Measurements from ENCODE around the gene GNAZ. TPM values are rescaled to one million over a fixed set of nuclear protein-coding genes. Genes with fewer than 3 reads are reported as not detected.

Gene GNAZ
- total RNA-seq, 1 donor from 2014 or later, result 3.1 TPM

DNA sequence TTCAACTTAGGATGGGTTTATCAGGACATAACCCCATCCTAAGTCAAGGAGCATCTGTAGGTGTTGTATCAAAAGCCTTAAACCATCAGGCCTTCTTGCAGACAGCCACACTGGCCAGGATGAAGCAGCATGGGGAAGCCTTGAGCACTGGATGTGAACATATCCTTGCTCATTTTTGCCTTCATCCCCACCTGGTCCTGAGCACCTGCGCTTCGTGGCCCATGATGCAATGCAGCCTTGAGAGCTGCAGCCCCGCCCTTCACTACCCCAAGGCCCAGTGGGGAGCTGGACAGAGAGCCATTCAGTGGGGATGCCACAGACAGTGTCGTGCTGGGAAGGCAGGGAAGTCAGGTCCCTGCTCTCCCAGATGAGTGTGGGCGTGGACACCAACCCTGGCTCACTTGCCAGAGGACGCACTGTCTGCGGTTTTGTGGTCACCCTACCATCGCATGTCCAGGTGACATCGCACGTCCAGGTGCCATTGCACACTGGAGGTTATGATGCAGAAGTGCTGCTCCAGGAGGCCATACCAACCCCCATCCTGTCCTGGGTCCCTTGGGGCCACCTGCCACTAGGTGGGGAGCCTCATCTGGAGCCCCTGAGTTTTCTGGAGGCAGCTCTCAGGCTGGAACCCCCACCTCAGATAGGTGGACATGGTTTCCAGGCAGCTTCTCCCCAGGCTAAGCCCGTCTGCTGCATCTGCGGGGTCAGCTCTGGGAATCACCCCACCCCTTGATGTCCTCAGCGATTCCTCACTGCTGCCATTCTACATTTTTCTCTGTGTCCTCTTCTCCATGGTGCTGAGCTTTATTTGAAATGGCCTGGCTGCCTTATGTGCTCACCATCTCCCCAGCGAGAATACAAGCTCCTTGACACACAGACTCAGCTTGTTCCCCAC, 14.4 kb downstream of the GNAZ start:
- intact Hi-C loops (cut with DNase I), result no loop called here
- DNase-seq (ENCODE audit: missing footprints), result no peak
- ATAC-seq, result no peak

DNA sequence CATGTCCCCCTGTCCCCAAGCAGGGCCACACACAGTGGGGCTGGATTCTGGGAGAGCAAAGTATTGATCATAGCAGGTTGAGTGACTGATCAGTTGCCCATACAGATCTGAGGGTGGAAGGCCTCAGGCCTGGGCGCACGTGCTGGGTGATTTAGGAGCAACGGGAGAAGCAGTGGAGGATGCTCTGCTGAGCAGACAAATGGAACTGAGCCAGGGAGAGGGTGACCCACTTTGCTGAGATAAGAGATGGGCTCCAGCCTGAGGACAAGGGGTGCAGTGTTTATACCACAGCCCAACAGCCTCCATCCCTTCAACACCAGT, 15.0 kb downstream of the GNAZ start:
- DNase-seq (ENCODE audit: missing footprints), result no peak

DNA sequence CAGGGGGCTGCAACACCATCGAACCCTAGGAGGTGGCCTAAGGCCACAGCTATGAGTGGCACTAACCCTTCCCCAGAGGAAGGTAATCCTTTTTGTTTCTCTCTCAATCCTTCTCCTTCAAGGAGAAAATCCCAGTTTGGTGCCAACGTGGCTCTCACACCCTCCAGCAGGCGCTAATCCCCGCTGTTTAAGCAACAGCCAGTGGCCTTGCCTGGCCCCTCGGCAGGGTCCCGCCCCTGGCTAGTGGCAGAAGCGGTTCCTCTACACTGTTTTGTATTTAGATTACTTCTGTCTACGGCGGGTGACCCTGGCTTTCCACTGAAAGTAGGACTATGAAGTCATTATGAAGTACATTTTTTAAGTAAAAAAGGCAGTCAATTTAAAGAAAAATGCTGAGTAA, 15.5 kb downstream of the GNAZ start:
- intact Hi-C loops (cut with DNase I), result no loop called here
- DNase-seq (ENCODE audit: missing footprints), result no peak
- no peak for ATAC-seq

More for the DNA sequence above, 15.0 kb downstream of the GNAZ start:
- ATAC-seq, result no peak
- intact Hi-C loops (cut with DNase I), result no loop called here

DNA sequence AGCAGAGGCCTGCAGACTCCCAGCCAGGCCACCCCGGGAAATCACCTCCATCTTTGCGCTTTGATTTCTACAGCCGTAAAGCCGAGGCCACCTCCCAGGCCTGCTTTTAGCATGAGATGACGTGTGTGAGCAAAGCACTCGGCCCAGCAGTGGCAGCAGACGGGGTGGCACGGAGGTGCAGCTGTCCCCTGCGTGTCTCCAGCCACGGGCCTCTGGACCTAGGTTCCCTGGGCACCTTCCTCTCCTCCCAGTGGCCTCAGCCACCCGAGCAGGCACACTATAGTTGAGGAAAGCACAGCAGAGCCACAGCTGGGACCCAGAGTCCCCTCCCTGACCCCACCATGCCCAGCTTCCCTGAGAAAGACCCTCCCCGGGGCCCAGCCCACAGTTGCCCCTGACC, 15.9 kb downstream of the GNAZ start:
- intact Hi-C loops (cut with DNase I), result no loop called here
- ATAC-seq, result no peak
- no peak for DNase-seq (ENCODE audit: missing footprints)

DNA sequence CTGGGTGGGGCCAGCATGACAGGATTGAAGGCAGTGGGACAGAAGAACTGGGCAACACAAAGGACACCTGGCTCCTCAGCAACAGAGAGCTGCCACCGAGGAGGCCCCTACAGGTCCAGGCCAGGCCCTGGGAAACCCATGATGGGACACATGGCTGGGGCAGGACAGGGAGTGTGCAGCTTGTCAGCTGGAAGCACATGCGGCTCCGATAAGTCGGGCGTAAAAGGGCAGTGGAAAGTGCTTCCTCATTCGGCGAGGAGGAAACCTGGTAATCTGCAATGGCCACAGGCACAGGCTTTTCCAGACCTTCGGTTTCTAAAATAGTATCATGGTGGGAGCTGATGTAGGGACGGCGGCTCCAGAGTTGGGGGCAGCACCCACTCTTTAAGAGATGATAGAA, 16.5 kb downstream of the GNAZ start:
- intact Hi-C loops (cut with DNase I), result no loop called here

DNA sequence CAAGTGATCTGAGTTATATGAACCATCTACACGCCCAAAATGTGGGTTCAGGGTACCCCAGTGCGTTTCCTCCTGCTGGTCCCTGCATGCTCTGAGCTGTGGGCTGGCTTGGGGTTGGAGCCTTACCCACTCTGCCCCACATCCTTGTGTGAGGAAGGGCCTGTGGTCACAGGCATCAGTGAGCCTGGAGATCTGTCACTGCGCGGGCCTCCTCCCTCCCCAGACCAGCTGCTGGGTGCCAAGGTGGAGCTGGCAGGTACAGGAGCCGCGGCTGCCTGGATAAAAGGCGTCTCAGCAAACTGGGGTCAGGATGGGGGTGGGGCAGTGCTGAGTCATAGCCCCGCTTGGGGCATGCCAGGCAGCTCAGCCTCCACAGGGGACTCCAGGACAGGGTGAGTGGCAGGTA, 17.9 kb downstream of the GNAZ start:
- no peak for ATAC-seq
- intact Hi-C loops (cut with DNase I), result no loop called here
- no peak for DNase-seq (ENCODE audit: missing footprints)

More for the DNA sequence above, 16.5 kb downstream of the GNAZ start:
- ATAC-seq (no peak), DNase-seq (ENCODE audit: missing footprints) (no peak)

DNA sequence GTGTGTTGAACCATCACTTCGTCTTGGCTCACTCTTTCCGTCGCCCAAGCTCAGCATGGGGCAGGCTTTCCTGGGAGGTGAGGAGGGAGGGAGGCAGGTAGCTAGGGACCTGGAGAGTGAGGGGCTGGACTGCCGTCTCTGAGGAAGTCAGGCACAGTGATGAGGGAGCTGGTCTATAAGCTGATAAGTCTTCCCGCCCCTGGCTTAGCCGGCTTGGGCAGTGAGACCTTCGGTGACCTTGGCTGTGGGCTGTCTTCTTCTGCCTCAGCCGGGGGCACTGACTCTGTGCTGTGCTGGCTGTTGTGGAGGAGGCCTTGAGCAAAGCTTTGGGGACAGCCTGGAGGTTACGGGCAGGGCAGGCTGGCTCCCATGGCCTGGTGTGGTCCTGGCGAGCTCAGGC, 18.7 kb downstream of the GNAZ start:
- no peak for ATAC-seq
- no peak for DNase-seq (ENCODE audit: missing footprints)
- intact Hi-C loops (cut with DNase I), result no loop called here

DNA sequence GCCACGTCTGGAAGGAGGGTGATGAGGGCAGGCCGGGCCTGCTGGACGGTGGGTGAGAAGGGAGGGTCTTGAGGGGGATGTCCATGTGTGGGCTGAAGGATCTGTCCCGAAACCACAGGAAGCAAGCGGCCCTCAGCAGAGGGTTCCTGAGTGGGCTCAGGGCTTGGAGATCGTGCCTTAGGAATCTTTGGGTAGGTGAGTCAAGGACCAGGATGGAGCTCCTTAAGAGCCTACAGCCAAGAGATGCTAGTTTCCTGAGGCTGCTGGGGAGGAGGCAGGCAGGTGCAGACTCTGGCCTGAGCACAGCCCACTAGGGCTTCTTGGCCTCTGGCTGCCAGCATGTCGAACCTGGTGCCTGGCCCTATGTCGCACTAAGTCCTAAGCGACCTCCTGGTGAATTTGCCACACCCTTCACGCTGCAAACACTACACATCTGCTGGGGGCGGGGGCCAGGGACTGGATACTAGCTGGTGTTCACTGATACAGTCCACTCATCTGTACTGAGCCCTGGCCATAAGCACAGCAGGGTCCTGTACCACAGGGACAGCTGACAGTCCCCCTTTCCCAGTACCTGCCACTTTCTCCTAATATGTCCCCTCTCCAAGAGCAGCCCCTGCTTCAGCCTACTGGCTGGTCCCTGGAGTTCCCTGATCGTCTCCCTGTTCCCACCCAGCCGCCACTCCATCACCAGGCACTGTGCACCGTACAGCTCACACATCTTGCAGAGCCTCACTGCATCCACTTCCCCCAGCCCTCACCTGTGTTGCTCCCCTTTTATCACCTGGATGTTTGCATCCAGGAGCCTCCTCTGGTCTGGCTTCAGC, 19.5 kb downstream of the GNAZ start:
- intact Hi-C loops (cut with DNase I), result no loop called here
- DNase-seq (ENCODE audit: missing footprints) (no peak), ATAC-seq (no peak)

DNA sequence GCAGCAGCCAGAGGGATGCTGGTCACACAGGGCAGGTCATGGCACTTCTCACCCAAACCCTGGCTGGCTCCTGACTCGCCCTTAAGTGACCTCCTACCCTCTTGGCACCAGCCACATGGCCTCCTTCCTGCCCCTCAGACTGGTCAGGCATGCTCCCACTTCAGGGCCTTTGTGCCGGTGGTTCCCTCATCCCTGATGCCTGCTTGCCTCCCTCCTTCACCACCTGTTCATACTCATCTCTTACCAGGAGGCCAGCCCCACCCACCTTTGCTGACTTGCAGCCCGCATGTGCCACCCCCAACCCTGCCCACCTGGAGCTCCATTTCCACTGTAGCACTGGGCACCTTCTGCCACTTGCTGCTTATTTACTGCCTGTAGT, 20.1 kb downstream of the GNAZ start:
- ATAC-seq (no peak), DNase-seq (ENCODE audit: missing footprints) (no peak)
- intact Hi-C loops (cut with DNase I), result no loop called here

DNA sequence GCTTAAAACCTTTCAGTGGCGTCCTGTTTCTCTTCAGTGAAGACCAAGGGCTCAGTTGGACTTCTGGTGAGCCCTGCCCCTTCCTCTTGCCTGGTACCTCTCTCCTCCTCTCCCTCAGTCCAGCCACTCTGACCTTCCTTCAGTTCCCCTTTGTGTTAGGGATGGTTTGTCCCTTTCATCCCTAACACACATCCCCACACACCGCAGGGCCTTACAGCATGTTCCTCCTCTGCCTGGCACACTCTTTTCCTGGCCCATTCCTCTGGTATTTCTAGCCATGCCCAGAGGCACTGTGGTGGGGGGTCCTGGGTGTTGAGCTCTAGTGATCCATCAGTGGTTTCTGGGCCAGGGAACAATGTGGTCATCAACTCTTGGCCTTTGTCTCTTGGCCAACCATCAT, 21.4 kb downstream of the GNAZ start:
- intact Hi-C loops (cut with DNase I), result no loop called here
- ATAC-seq (no peak), DNase-seq (ENCODE audit: missing footprints) (no peak)

DNA sequence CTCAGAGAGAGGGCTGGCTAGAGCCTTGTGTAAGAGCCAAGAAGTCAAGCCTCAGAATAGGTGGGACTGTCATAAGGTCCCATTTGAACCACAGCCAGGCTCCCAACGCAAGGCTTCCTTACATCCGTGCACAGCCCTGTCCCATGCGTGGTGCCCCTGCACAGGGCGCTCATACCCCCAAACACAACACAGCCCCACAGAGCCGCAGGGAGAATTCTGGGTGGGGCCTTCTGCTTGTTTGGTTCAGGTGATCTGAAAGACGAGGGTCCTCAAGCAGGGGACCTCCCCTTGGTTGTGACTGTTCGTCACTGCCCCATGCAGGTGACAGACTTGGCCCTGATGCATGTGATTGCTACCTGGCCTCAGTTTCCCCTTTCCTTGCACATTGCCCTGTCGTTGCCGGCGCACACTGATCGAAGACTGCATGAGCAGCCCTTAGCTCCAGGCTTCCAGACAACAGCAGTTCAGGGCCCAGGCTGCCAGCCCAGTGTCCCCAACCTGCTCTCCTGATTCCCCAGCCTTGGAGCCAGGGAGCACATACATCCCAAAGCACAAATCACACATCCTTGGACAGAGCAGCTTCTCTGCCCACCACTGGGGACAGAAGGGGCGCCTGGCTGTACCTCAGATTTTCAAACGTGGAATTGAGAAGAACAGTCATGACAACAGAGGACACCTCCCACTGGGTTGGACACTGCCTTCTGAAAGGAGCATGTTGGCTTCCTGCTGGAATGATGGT, 22.1 kb downstream of the GNAZ start:
- ATAC-seq (no peak), DNase-seq (ENCODE audit: missing footprints) (no peak)
- intact Hi-C loops (cut with DNase I), result no loop called here

DNA sequence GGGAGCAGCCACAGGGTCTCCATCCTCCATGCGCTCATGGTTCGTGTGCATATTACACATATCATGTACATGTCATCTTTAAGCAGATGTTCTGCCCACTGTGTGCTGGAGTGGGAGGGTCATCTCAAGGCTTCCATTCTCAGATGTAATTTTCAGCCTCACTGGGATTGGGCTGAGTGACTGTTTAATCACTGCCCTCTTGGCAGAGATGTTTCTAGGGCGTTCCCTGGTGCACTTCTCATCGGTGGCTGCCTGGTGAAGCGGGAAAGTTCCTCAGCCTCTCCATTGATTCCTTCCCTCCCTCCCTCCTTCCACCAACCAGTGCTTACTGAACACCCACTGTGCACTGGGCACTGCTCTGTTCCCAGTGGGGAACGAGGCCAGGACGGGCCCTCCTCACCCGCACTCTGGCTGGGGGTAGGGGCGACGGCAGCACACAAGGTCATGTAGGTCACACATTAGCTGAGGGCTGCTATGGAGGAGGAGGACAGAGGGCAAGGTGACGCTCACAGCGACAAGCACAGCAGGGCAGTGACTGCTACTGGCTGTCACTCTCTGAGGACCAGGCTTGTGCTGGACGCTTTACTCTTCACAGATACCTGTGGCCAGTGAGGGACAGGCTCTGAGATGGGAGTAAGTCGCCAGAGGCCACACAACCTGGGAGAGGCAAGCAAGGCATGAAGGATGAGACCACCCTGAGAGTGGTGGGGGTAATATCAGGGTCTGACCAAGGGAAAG, 22.9 kb downstream of the GNAZ start:
- ATAC-seq (no peak), DNase-seq (ENCODE audit: missing footprints) (no peak)
- intact Hi-C loops (cut with DNase I), result no loop called here

DNA sequence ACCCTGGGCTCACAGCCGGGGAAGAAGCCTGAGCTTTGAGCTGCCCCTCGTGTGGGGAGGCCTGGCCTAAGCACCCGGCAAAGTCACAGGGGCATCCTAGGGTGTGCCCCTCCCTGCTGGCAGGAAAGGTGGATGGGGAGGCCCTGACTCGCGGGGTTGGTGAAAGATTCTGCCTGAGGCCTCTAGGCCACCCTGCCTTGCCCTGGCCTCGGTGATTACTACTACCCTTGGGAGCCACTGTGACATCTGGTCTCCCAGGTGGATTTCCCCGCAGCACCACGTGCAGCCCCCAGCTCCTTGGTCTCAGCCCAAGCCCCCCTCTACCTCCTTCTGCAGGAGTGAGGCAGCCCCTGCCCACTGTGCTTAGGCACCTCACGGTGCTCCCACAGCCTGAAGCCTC, 23.9 kb downstream of the GNAZ start:
- DNase-seq (ENCODE audit: missing footprints), result no peak
- ATAC-seq, result no peak
- intact Hi-C loops (cut with DNase I), result no loop called here

DNA sequence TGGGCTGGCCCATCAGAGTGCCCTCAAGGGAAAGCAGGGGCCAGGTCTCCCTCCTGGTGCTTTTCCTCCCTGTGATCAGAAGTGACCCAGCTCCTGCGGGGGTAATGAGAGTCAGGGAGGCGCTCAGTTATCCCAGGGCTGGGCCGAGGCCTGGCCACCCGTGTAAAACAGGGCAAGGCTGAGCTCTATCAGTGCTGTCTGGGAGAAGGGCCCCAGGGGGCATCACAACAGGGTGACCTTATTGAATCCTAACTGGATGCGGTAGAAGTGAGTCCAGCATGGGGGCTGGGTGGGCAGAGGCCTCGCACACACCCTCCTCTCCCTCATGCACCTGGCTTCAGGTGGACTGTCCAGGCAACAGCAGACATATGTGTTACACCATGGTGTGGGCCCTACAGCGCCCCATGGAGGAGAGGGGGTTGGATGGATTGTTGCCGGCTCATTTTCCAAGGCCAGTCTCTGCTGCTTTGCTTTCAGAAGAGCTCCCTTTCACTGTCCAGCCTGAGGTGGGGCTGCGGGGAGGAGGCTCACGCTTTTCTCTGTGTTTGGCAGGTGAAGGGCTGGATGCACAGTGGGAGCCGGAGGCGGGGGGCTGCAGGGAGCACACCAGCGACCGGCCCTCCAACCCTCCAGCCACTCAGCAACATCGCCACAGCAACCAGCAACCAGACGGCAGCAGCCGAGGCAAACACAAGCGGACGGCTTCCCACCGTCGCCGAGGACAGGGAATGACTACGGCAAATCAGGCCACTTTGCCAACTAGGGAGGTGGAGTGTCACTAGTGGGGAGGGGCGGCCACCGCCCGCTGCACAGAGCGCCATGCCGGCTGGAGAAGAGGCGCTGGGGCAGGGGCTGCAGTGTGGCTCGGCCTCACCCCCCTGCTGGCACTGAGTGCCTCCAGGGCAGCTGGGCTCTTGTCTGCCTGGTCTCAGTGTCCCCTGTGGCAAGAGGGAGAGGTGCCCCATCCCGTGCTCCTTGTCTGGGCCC, 24.7 kb downstream of the GNAZ start:
- intact Hi-C loops (cut with DNase I), result no loop called here
- ATAC-seq (no peak), DNase-seq (ENCODE audit: missing footprints) (no peak)

DNA sequence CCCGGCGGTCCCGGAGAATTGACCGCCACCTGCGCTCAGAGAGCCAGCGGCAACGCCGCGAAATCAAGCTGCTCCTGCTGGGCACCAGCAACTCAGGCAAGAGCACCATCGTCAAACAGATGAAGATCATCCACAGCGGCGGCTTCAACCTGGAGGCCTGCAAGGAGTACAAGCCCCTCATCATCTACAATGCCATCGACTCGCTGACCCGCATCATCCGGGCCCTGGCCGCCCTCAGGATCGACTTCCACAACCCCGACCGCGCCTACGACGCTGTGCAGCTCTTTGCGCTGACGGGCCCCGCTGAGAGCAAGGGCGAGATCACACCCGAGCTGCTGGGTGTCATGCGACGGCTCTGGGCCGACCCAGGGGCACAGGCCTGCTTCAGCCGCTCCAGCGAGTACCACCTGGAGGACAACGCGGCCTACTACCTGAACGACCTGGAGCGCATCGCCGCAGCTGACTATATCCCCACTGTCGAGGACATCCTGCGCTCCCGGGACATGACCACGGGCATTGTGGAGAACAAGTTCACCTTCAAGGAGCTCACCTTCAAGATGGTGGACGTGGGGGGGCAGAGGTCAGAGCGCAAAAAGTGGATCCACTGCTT, 25.5 kb downstream of the GNAZ start:
- intact Hi-C loops (cut with DNase I), result no loop called here
- no peak for DNase-seq (ENCODE audit: missing footprints)
- no peak for ATAC-seq

DNA sequence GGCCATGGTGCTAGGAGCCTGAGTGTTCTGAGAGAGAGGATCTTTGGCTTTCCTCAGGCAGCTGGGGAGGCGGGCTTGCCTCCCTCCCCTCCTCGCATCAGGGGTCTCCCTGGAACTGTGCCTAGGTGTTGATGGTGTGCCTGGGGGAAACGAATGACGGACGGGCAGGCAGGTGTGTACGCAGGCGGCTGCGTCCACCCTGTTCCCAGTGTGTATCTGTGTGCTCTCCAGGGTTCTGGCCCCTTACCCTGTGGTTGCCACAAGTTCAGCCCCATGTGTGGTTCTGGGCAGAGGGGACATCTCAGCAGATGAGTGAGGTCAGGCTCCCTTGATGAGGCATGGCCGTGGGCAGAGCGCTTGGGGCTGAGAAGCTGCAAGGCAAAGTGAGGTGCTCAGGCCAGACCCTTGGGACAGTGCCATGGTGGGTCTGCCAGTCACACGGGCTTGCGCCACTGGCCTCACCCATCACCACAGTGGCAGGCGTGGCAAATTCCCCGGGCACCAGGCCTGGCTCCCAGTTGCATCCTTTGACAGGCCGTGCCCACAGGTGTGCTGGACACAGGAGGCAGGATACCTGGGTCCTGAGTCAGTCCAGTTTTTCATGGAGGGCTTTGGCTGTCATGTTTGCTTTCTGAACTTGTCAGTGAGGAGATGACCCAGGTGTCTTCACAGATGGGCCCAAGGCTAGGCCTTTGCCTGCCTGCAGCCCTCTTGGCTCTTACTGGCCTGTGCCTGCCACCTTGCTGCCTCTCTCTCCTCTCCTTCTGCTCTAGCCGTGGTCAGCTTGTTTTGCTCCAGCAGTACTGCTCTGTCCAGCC, 27.3 kb downstream of the GNAZ start:
- no peak for DNase-seq (ENCODE audit: missing footprints)
- ATAC-seq, result no peak
- intact Hi-C loops (cut with DNase I), result no loop called here

DNA sequence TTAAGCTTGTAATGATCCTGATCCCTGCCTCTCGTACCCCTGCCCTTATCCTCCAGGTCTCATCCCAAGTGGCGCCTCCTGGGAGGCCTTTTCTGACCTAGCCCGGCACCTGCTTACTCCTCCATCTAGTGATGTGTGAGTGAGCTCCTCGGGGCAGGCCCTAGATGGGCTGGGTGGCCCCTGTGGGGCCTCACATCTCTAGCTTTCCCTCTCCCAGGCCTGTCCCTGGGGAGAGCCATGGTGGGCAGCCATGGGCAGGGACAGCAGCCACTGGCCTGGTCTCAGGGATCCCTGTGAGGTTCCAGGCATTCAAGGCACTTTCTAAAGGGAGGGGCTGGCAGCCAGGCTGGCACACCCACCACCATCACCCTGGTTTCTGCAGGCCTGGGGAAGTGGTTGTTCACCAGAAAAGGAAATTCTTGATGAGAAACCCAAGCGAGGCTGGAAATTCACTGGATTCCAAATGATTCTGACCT, 27.9 kb downstream of the GNAZ start:
- no peak for ATAC-seq
- intact Hi-C loops (cut with DNase I), result no loop called here
- no peak for DNase-seq (ENCODE audit: missing footprints)
